GM18511 (cell line): Measurements from ENCODE around the gene ZCCHC14.
"Not testable (repeated sequence)": the region's sequence is repeated elsewhere in the genome, so short reads cannot be mapped to it uniquely, and the experiment has no call there.

ENCODE experiments used
- ATAC-seq: cut with Tn5 transposase; IDR thresholded peaks from one replicate; pipeline ENCODE4 v1.9.1; 2021; ENCODE audit warnings: mild to moderate bottlenecking, moderate library complexity; ENCODE audit not compliant: unreplicated experiment

ZCCHC14 gene

DNA sequence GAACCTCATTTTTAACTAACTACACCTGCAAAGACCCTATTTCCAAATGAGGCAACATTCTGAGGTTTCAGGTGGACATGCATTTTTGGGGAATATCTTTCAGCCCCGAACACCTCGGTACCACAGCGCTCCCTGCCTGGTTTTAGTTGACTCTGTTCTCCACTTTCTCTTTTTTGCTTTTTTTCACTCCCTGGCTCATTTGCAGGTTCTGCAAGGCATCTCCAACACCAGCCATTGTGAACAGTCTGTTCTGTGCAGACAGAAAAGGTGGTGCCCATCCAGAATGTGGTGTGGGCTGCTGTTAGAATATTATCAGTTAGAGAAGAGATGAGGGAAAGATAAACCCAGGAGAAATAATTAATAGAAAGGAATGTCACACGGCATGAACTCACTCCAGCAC lies 32.5 kb upstream of the ZCCHC14 start:
- ATAC-seq, result no peak

DNA sequence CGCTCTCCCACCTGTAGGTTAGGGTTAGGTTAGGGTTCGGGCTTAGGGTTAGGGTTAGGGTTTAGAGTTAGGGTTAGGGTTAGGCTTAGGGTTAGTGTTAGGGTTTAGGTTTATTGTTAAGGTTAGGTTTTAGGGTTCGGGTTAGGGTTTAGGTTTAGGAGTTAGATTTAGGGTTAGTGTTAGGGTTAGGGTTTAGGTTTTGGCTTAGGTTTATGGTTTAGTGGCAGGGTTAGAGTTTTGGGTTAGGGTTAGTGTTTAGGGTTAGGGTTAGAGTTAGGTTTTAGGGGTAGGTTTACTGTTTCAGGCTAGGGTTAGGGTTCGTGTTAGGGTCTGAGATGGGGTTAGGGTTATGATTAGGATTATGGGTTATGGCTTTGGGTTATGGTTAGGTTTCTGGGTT lies 31.6 kb upstream of the ZCCHC14 start:
- ATAC-seq, result no peak

- not testable (repeated sequence) for ATAC-seq
Observed at GRCh38 chr16:87523605-87524004, 30.8 kb upstream of the ZCCHC14 start.

- not testable (repeated sequence) for ATAC-seq
Observed at GRCh38 chr16:87521764-87522163, 28.9 kb upstream of the ZCCHC14 start.

DNA sequence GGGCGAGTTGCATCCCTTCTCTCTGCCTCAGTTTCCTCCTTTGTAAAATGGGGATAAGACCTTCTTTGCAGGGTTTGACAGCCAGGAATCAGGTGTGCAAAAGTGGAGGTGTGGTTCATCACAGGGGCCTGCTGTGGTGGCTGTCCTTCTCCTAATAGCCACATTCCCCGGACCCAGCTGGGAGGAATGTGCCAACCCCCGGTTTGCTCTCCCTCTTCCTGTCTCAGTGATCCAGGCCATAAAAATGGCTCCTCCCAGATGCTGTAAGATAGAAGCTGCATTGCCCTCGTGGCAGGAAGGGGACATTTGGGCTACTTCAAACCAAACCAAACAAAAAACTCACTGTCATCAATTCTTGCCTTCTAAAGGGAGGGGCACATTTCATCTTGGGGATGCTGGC lies 26.3 kb upstream of the ZCCHC14 start:
- not testable (repeated sequence) for ATAC-seq

GRCh38 chr16:87518430-87519051 lies 25.7 kb upstream of the ZCCHC14 start:
- ATAC-seq, result not testable (repeated sequence)

DNA sequence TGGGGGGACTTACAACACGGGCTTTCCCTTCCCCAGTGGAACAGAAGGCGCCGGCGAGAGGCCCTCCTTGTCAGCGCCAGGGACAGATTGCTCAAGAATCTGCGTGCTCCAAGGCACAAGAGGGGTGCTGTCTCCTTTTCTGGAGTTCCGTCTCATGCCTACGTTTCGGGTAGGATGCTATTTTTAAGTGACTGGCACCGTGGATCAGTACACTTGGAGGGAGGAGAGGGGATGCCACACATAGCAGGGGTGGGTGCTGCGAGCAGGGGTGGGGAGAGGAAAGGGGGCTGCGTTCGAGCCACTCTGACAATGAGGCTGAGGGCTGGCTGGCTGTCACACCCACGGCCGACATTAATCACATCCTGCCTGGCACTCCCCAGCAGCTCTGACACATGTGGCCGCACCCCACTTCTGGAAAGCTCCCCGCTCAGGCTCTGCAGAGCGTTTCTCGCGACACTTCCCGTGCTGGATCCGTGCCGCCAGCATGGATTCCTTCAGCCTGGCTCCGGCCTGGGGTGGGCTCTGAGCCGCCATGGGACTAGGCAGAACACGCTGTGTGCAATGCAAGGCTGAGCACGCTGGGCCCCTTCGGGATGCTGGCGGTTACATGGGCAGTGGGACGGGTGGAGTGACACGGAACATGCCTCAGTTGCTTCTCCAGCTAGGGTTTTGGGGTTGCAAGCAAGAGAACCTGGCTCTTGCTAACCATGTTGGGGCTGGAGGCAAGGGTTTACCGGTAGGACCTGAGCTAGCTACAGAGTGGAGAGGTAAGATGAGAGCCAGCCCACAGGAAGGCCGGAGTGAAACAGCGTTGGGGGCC lies 25.0 kb upstream of the ZCCHC14 start:
- ATAC-seq, result not testable (repeated sequence)

- no peak for ATAC-seq
Observed at GRCh38 chr16:87516361-87516760, 23.5 kb upstream of the ZCCHC14 start.

- ATAC-seq, result no peak
Observed at GRCh38 chr16:87515475-87516330, 22.9 kb upstream of the ZCCHC14 start.

DNA sequence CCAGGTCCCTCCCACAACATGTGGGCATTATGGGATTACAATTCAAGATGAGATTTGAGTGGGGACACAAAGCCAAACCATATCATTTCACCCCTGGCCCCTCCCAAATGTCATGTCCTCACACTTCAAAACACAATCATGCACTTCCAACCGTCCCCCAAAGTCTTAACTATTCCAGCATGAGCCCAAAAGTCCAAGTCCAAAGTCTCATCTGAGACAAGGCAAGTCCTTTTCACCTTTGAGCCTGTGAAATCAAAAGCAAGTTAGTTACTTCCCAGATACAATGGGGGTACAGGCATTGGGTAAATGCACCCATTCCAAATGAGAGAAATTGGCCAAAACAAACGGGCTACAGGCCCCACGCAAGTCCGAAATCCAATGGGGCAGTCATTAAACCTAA lies 17.0 kb upstream of the ZCCHC14 start:
- ATAC-seq, result not testable (repeated sequence)

- no peak for ATAC-seq
Observed at GRCh38 chr16:87507351-87508069, 14.7 kb upstream of the ZCCHC14 start.

DNA sequence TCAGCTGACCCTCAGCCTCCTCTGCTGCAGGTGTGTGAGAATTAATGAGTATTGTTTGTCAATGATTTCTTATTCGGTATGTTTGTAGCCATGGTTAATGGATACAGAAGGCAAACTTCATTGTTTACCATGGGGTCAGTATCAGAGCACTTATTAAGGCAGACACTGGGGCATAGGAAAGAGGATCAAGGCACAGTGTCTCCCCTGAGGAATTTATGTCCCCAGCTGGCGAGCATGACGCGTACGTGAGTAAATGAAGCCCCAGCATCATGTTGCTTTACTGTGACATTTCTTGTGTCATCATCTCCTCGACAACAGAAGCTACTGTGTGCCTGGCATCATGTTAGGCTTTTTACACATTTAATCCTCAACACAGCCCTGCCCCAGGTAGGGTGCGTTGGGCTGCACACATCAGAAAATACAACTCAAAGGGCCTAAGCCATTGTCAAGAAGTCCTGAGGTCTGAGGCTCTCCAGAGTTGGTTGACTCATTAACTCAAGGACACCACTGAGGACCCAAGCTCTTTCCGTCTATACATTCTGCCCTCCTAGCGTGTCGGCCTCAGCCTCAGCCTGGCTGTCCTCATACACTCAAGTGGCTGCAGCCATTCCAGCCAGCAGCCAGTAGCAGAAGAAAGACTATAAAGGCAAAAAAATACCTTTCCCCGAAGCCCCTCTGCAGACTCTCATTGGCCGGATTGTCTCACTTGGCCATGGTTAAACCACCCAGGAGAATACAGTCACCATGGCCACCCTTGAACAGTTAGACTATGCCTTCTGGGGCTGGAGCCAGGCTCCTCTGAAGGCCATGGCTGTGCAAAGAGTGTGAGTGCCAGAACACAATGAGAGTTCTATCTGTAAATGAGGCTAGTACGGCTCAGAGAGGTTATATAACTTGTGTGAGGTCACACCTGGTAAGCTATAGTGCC lies 13.9 kb upstream of the ZCCHC14 start:
- ATAC-seq, result no peak

DNA sequence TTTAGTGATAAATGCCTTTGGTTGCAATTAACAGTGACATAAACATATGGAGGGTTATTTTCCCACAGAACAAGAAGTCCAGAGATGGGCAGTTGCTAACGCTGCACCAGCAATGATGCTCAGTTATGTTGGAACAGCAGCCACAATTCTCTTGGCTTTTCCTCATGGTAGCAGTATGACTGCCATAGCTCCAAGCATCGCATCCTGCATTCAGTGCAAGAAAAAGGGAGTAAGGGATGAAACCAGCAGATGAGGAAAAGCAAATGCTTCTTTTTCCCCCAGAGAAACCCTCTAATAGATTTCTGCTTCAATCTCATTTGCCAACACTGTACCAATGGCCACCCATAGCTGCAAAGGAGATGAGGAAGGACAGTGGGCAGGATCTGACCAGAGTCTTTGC lies 13.0 kb upstream of the ZCCHC14 start:
- no peak for ATAC-seq

- not testable (repeated sequence) for ATAC-seq
Observed at GRCh38 chr16:87503232-87503937, 10.6 kb upstream of the ZCCHC14 start.

DNA sequence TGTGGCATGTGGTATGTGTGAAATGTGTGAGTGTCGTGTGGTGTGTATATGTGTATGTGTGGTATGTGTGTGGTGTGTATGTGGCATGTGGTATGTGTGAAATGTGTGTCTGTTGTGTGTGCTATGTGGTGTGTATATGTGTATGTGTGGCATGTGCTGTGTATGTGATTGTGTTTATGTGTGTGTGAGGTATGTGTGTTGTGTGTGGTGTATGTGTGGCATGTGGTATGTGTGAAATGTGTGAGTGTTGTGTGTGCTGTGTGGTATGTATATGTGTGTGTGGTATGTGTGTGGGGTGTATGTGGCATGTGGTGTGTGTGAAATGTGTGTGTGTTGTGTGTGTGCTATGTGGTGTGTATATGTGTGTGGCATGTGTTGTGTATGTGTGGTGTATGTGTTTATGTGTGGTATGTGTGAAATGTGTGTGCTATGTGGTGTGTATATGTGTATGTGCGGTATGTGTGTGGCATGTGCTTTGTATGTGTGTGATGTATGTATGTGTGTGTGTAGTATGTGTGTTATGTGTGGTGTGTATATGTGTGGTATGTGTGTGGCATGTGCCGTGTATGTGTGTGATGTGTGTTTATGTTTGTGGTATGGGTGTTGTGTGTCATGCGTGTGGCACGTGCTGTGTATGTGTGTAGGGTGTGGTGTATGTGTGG lies 9.6 kb upstream of the ZCCHC14 start:
- ATAC-seq, result no peak

DNA sequence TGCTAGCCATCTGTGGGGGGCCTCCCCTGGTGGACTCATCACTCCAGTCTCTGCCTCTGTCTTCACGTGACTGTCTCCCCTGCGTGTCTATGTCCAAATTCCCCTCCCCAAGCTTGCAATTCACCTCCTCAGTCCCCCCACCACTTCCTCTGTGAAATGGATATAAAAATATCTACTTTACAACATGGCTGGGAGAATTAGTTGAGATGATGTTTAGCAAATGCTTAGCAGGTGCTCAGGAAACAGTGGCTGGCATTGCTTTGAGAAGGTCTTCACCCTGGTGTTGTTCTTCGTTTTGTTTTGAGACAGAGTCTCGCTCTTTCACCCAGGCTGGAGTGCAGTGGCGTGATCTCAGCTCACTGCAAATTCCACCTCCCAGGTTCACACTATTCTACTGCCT lies 8.3 kb upstream of the ZCCHC14 start:
- no peak for ATAC-seq

DNA sequence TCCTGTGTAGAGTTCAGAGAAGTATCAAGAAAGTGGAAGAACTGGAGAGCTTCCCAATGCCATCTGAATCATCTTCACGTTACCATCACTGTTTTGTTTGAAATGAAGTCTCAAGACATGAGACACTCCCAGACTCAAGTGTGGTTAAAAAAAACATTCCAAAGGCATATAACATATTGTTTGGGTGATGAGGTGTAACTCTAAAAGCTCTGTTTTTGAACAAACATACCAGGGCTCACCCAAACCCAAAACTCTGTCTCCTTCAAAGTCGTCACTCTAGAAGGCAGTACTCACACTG lies 6.3 kb upstream of the ZCCHC14 start:
- no peak for ATAC-seq

DNA sequence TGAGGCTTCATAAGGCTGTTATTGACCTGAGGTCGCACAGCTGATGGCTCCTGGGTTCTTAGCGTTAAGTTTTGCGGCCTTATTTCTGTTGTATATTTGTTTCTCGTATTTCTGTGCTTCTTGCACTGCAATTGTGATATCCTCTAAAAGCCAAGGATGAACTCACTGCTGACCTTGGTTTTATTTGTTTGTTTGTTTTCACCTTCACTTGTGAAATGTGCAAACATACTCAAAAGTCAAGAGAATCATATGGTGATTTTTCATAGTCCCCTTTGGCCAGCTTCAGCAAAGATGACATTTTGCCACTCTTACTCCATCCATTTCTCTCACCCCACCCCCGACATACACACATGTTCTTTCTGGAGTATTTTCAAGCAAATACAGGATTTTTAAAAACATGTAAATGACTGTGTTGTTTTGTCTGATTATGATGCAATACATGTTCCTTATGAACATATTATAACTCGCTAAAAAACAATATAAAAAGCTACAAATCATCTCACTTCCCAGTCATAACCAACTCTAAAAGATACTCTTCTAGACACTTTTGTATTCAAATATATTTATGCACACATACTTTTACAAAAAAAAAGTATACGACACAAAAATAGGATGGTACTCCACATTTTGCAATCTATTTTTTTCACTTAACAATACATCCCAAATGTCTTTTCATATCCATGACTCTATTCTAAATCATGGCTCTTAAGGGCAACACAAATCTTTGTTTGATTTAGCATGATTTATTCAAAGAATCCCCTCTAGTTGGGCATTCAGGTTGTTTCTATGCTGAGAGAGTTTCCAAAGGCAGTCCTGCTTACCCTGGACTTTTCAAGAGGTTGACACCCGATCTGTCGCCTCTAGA lies 5.7 kb upstream of the ZCCHC14 start:
- no peak for ATAC-seq
